T-cell (primary cell): ENCODE measurements around the gene MAGEF1. TPM values are rescaled to one million over a fixed set of nuclear protein-coding genes. Genes with fewer than 3 reads are reported as not detected.
A peak's percentile ranks its signal among the peaks of the same experiment; 100 is the strongest.

Source experiments
- ATAC-seq, 4 experiments: fragments of 200-7000 bp in 3 of 4; fragments of 150-1000 bp in 1 of 4; cut with Tn5 transposase; replicated peaks in 1 of 4; 1 replicate in 3 of 4; 2 replicates in 1 of 4; pipeline ENCODE4 v1.10.0; 2021; ENCODE audit warnings: moderate library complexity in 3 of 4, mild to moderate bottlenecking in 2 of 4, moderate number of reproducible peaks in 1 of 4
- CTCF ChIA-PET, 2 donors: fragments of 300-600 bp; sonication (Branson Sonifier 250); formaldehyde crosslinking; loops; one replicate each; lab custom pipeline; 2022; ENCODE audit warnings: antibody characterized with exemption in 2 of 2; lab: Charles Lee
- POLR2A ChIA-PET, 2 donors: fragments of 300-600 bp; sonication (Branson Sonifier 250); formaldehyde crosslinking; loops; one replicate each; lab custom pipeline; 2022; ENCODE audit warnings: antibody characterized with exemption in 2 of 2; lab: Charles Lee
- DNase-seq, 35 experiments: peaks; one replicate each; pipeline versions ENCODE4 v3.0.0 to v3.0.0-alpha.2; 2013 to 2023
- H3K27ac ChIP-seq: one replicate; pipeline ENCODE4 v1.5.1; 2013; ENCODE audit warnings: low read length
- H3K27me3 ChIP-seq, 2 experiments: replicated peaks in 1 of 2; 1 replicate in 1 of 2; 2 replicates in 1 of 2; pipeline versions ENCODE4 v1.6.1 to v1.7.0; 2013; ENCODE audit warnings: low read length in 1 of 2, mixed read lengths in 1 of 2; ENCODE audit not compliant: control insufficient read depth in 2 of 2, insufficient read depth in 2 of 2; ENCODE audit errors: extremely low read depth in 1 of 2
- H3K36me3 ChIP-seq, 2 donors: 1 replicate in 1 of 2; 2 replicates in 1 of 2; pipeline versions ENCODE4 v1.6.1 to v1.7.0; 2013; ENCODE audit warnings: low read length in 1 of 2; ENCODE audit not compliant: control insufficient read depth in 2 of 2, insufficient read depth in 1 of 2; ENCODE audit errors: extremely low read depth in 1 of 2
- H3K4me1 ChIP-seq, 2 experiments: 1 replicate in 1 of 2; 2 replicates in 1 of 2; pipeline versions ENCODE4 v1.6.1 to v1.7.0; 2013; ENCODE audit warnings: low read length in 2 of 2, mixed read lengths in 1 of 2; ENCODE audit not compliant: insufficient read depth in 2 of 2, control insufficient read depth in 1 of 2; ENCODE audit errors: extremely low read depth in 1 of 2
- H3K4me3 ChIP-seq, 2 donors: 1 replicate in 1 of 2; 2 replicates in 1 of 2; pipeline versions ENCODE4 v1.5.1 to v1.7.0; 2013; ENCODE audit warnings: mild to moderate bottlenecking in 2 of 2, low read length in 1 of 2, moderate library complexity in 1 of 2; ENCODE audit not compliant: control insufficient read depth in 1 of 2; ENCODE audit errors: extremely low read depth in 1 of 2
- H3K9me3 ChIP-seq: 2 replicates; pipeline ENCODE4 v1.7.0; 2013
- H3K27ac Mint-ChIP-seq, 2 donors: one replicate each; pipeline ENCODE4 v1.8.0; 2020 to 2021; ENCODE audit warnings: mild to moderate bottlenecking in 2 of 2, mixed read lengths in 2 of 2
- H3K27me3 Mint-ChIP-seq, 2 donors: one replicate each; pipeline ENCODE4 v1.8.0; 2021 to 2022; ENCODE audit warnings: mixed read lengths in 2 of 2
- H3K36me3 Mint-ChIP-seq: one replicate; pipeline ENCODE4 v1.8.0; 2021; ENCODE audit warnings: mixed read lengths
- H3K4me1 Mint-ChIP-seq, 3 donors: one replicate each; pipeline ENCODE4 v1.8.0; 2020 to 2022; ENCODE audit warnings: mixed read lengths in 3 of 3, mild to moderate bottlenecking in 1 of 3
- H3K4me3 Mint-ChIP-seq, 3 donors: one replicate each; pipeline ENCODE4 v1.8.0; 2020 to 2022; ENCODE audit warnings: mild to moderate bottlenecking in 3 of 3, mixed read lengths in 3 of 3, moderate library complexity in 3 of 3
- H3K9me3 Mint-ChIP-seq, 3 donors: one replicate each; pipeline ENCODE4 v1.8.0; 2020 to 2022; ENCODE audit warnings: mixed read lengths in 3 of 3
- WGBS: methylation state at CpG from one replicate; pipeline ENCODE4 v1.1.5; 2013; ENCODE audit warnings: missing lambda C conversion rate; ENCODE audit not compliant: insufficient coverage; 5-methylcytosine and 5-hydroxymethylcytosine counted together
- total RNA-seq, 35 experiments: library from RNA in 6 of 35; stranded (reverse) in 6 of 35; fragments of 120-200 nt in 1 of 35; gene quantifications; one replicate each; pipeline versions ENCODE4 v1.2.1 to v1.2.4 and lab custom pipeline; 2013 to 2026

MAGEF1 gene
- total RNA-seq, 5 donors from 2014 or later (not counting 1 experiment from before 2014, with no cell fraction given): 8.6 to 17.7 (median 16.1) TPM

DNA sequence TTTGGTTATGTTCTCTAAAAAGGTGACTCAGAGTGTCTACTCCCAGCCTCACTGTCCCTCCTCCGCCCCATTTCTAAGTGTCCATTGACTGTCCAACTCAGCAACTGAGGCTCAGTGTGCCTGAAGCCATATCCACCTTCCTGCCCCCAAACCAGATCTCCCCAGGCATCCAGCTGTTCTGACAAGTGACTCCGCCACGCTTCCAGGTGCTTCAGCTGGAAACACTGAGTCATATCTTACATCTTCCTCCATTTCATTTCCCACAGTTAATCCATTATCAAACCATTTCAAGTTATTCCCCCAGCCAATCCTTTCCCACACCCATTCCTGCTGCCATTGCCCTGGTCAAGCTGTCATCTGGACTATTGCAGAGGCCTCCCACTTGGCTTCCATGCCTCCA lies 17.1 kb downstream of the MAGEF1 start:
- H3K27ac ChIP-seq: no peak overlapping the region
- 67% methylated on average over 3 of the region's 3 CpGs for WGBS

GRCh38 chr3:184694133-184694665 lies 17.7 kb downstream of the MAGEF1 start:
- DNase-seq (no peak), ATAC-seq (no peak)
- Mint-ChIP-seq H3K27me3 (peaks cover 3 to 10% of the 10 kb centered on the region in 2 donors), H3K27ac (no peak overlapping the region), H3K9me3 (no peaks in the 10 kb centered on the region), H3K4me3 (no peak overlapping the region), H3K36me3 (no peaks in the 10 kb centered on the region), H3K4me1 (no peaks in the 10 kb centered on the region)
- no peak overlapping the region for H3K27ac ChIP-seq
- peaks cover 0 to 18% of the 10 kb centered on the region in 2 experiments for H3K27me3 ChIP-seq
- no peaks in the 10 kb centered on the region for H3K9me3 ChIP-seq
- H3K4me3 ChIP-seq: no peak overlapping the region
- ChIA-PET CTCF (no interaction called here), POLR2A (no interaction called here)
- no peaks in the 10 kb centered on the region for H3K4me1 ChIP-seq
- H3K36me3 ChIP-seq: no peaks in the 10 kb centered on the region
- WGBS: 80% methylated on average over 3 of the region's 4 CpGs

More for the DNA sequence above, 17.1 kb downstream of the MAGEF1 start:
- Mint-ChIP-seq H3K4me1 (no peaks in the 10 kb centered on the region), H3K27me3 (peaks cover 3 to 10% of the 10 kb centered on the region in 2 donors), H3K36me3 (no peaks in the 10 kb centered on the region), H3K4me3 (no peak overlapping the region), H3K9me3 (no peaks in the 10 kb centered on the region), H3K27ac (no peak overlapping the region)
- H3K4me3 ChIP-seq: no peak overlapping the region
- POLR2A ChIA-PET: no interaction called here
- no peak for ATAC-seq
- peaks cover 0 to 18% of the 10 kb centered on the region in 2 experiments for H3K27me3 ChIP-seq
- no peak for DNase-seq
- CTCF ChIA-PET: no interaction called here
- no peaks in the 10 kb centered on the region for H3K36me3 ChIP-seq
- H3K9me3 ChIP-seq: no peaks in the 10 kb centered on the region
- no peaks in the 10 kb centered on the region for H3K4me1 ChIP-seq

GRCh38 chr3:184693011-184693975 lies 18.6 kb downstream of the MAGEF1 start:
- DNase-seq (no peak), ATAC-seq (no peak)
- Mint-ChIP-seq H3K36me3 (no peaks in the 10 kb centered on the region), H3K27me3 (peaks cover 3 to 10% of the 10 kb centered on the region in 2 donors), H3K27ac (no peak overlapping the region), H3K9me3 (no peaks in the 10 kb centered on the region), H3K4me1 (no peaks in the 10 kb centered on the region), H3K4me3 (no peak overlapping the region)
- ChIA-PET POLR2A (no interaction called here), CTCF (interaction anchor here in 1 of 2 donors (0.6 kb wide), 1 partner anchor 73 kb away, joined by 4 read pairs; no protein-coding TSS in a partner anchor)
- no peak overlapping the region for H3K27ac ChIP-seq
- no peak overlapping the region for H3K4me3 ChIP-seq
- 78% methylated on average over 12 of the region's 16 CpGs for WGBS
- H3K9me3 ChIP-seq: no peaks in the 10 kb centered on the region
- peaks cover 0 to 18% of the 10 kb centered on the region in 2 experiments for H3K27me3 ChIP-seq
- no peaks in the 10 kb centered on the region for H3K36me3 ChIP-seq
- H3K4me1 ChIP-seq: no peaks in the 10 kb centered on the region

- POLR2A ChIA-PET: no interaction called here
- ATAC-seq (no peak), DNase-seq (peak in 2 of 35 experiments; percentile 12 to 21)
- Mint-ChIP-seq H3K4me1 (peaks cover 0 to 2% (median 0%) of the 10 kb centered on the region in 3 donors), H3K27ac (no peak overlapping the region), H3K27me3 (peaks cover 0 to 6% of the 10 kb centered on the region in 2 donors), H3K4me3 (no peak overlapping the region), H3K9me3 (no peaks in the 10 kb centered on the region), H3K36me3 (no peaks in the 10 kb centered on the region)
- Histone ChIP-seq H3K4me3 (no peak overlapping the region), H3K27me3 (peaks cover 0 to 26% of the 10 kb centered on the region in 2 experiments), H3K4me1 (peaks cover 0 to 6% of the 10 kb centered on the region in 2 experiments), H3K36me3 (no peaks in the 10 kb centered on the region), H3K9me3 (no peaks in the 10 kb centered on the region), H3K27ac (no peak overlapping the region)
- 64% methylated on average over 16 of the region's 23 CpGs for WGBS
- CTCF ChIA-PET: no interaction called here
Observed at GRCh38 chr3:184691397-184692231, 20.2 kb downstream of the MAGEF1 start.

GRCh38 chr3:184690192-184690883 lies 21.5 kb downstream of the MAGEF1 start:
- ChIA-PET POLR2A (no interaction called here), CTCF (interaction anchor here in 1 of 2 donors (0.9 kb wide), 1 partner anchor 70 kb away, joined by 3 read pairs; no protein-coding TSS in a partner anchor)
- H3K27me3 Mint-ChIP-seq: peaks cover 0 to 6% of the 10 kb centered on the region in 2 donors
- peaks cover 0 to 6% of the 10 kb centered on the region in 2 experiments for H3K4me1 ChIP-seq
- H3K27ac Mint-ChIP-seq: no peak overlapping the region
- H3K9me3 ChIP-seq: no peaks in the 10 kb centered on the region
- no peak for DNase-seq
- no peak for ATAC-seq
- no peak overlapping the region for H3K27ac ChIP-seq
- no peaks in the 10 kb centered on the region for H3K36me3 Mint-ChIP-seq
- peaks cover 0 to 2% (median 0%) of the 10 kb centered on the region in 3 donors for H3K4me1 Mint-ChIP-seq
- H3K4me3 ChIP-seq: no peak overlapping the region
- no peaks in the 10 kb centered on the region for H3K36me3 ChIP-seq
- peaks cover 0 to 31% of the 10 kb centered on the region in 2 experiments for H3K27me3 ChIP-seq
- H3K4me3 Mint-ChIP-seq: no peak overlapping the region
- no peaks in the 10 kb centered on the region for H3K9me3 Mint-ChIP-seq
- WGBS: 90% methylated on average over 10 of the region's 16 CpGs
